Measurements from ENCODE around the gene SAMD8. TPM values are rescaled to one million over a fixed set of nuclear protein-coding genes. Genes with fewer than 3 reads are reported as not detected.

The SAMD8 gene
- total and polyA plus RNA-seq, 2 donors (not counting 3 experiments of a cell fraction or from before 2014, with no cell fraction given), result 19.6 to 22.8 TPM

DNA sequence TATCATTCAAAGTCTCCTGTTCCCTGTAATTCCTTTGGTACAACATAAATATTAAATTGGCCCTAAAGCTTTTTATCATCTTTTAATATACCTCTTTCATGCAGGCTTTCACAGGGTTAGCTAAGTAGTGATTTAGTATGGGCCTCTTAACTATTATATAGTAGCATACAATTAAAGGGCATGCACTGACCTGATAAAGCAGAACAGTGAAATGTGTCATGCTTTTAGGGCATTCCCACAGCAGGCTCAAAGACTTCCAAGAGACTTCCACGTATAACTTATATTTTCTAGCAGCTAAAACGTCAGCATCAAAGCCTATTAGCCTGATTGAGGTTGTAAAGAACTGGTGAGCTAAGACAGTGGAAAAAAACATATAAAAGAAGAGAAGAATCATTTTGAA lies 35.3 kb downstream of the SAMD8 start:
- intact Hi-C loops (cut with micrococcal nuclease) (no loop called here), dilution Hi-C loops (cut with MboI; ENCODE audit: extremely low pct_ligation_motif_present, low sequenced_read_pairs) (no loop called here)
- DNase-seq (ENCODE audit: low read depth, low spot score), result no peak
- peaks cover 17% of the 10 kb centered on the region for H3K4me1 ChIP-seq (ENCODE audit: control insufficient read depth, extremely low read depth, insufficient read depth, low read length)
- ChIA-PET CTCF (no interaction called here), POLR2A (no interaction called here)
- H3K9me3 ChIP-seq (replicated peaks; ENCODE audit: control insufficient read depth, insufficient read depth, low read length), result no peaks in the 10 kb centered on the region
- H3K4me2 ChIP-seq (ENCODE audit: insufficient read depth, low read length), result no peak overlapping the region
- no peaks in the 10 kb centered on the region for H3K9me1 ChIP-seq (replicated peaks; ENCODE audit: control insufficient read depth, extremely low read depth, insufficient read depth, low read length)
- no TSS peak for BruUV-seq (replicated peaks)
- TF ChIP-seq, protein P1, sequence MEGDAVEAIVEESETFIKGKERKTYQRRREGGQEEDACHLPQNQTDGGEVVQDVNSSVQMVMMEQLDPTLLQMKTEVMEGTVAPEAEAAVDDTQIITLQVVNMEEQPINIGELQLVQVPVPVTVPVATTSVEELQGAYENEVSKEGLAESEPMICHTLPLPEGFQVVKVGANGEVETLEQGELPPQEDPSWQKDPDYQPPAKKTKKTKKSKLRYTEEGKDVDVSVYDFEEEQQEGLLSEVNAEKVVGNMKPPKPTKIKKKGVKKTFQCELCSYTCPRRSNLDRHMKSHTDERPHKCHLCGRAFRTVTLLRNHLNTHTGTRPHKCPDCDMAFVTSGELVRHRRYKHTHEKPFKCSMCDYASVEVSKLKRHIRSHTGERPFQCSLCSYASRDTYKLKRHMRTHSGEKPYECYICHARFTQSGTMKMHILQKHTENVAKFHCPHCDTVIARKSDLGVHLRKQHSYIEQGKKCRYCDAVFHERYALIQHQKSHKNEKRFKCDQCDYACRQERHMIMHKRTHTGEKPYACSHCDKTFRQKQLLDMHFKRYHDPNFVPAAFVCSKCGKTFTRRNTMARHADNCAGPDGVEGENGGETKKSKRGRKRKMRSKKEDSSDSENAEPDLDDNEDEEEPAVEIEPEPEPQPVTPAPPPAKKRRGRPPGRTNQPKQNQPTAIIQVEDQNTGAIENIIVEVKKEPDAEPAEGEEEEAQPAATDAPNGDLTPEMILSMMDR (IDR thresholded peaks at IDR 0.05; ENCODE audit: extremely low read depth in 1 of 2, insufficient read depth in 1 of 2, low read depth in 1 of 2, low read length in 2 of 2), result no peak
- TF ChIP-seq MYC (IDR thresholded peaks at IDR 0.05; ENCODE audit: low read depth, low read length), result no peak
- H3K27me3 ChIP-seq (ENCODE audit: control insufficient read depth in 2 of 2, insufficient read depth in 2 of 2, low read length in 2 of 2), result no peaks in the 10 kb centered on the region
- peaks cover 34% of the 10 kb centered on the region for H3K79me2 ChIP-seq (ENCODE audit: control insufficient read depth, insufficient read depth, low read length)
- H3K36me3 ChIP-seq (ENCODE audit: control insufficient read depth in 2 of 2, extremely low read depth in 1 of 2, insufficient read depth in 2 of 2, low read length in 2 of 2), result peaks cover 3% of the 10 kb centered on the region in 2 experiments
- no peak overlapping the region for H3K4me3 ChIP-seq (replicated peaks in 1 of 3; ENCODE audit: insufficient read depth in 1 of 3, low read depth in 1 of 3, low read length in 3 of 3)
- FAIRE-seq, result no peak
- H4K20me1 ChIP-seq (replicated peaks; ENCODE audit: control insufficient read depth, extremely low read depth, insufficient read depth, low read length), result no peaks in the 10 kb centered on the region
- no peak overlapping the region for H2AFZ ChIP-seq (ENCODE audit: low read depth, low read length)
- no peak overlapping the region for H3K9ac ChIP-seq (replicated peaks; ENCODE audit: extremely low read depth, insufficient read depth, low read length)
- no peak overlapping the region for H3K27ac ChIP-seq (ENCODE audit: insufficient read depth, low read depth, low read length)

DNA sequence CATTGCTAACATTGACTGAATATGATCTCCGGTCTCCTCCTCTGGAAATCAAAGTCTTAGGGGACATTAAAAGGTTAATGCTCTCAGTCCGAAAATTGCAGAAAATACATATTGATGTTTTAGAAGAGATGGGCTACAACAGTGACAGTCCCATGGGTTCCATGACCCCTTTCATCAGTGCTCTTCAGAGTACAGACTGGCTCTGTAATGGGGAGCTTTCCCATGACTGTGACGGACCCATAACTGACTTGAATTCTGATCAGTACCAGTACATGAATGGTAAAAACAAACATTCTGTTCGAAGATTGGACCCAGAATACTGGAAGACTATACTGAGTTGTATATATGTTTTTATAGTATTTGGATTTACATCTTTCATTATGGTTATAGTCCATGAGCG lies 39.2 kb downstream of the SAMD8 start:
- ChIA-PET POLR2A (no interaction called here), CTCF (interaction anchor here (0.9 kb wide), 1 partner anchor 11 kb away, joined by 3 read pairs; no protein-coding TSS in a partner anchor)
- Histone ChIP-seq H2AFZ (ENCODE audit: low read depth, low read length) (no peak overlapping the region), H3K4me1 (ENCODE audit: control insufficient read depth, extremely low read depth, insufficient read depth, low read length) (no peaks in the 10 kb centered on the region), H3K9me1 (replicated peaks; ENCODE audit: control insufficient read depth, extremely low read depth, insufficient read depth, low read length) (no peaks in the 10 kb centered on the region), H3K9me3 (replicated peaks; ENCODE audit: control insufficient read depth, insufficient read depth, low read length) (no peaks in the 10 kb centered on the region), H3K27me3 (ENCODE audit: control insufficient read depth in 2 of 2, insufficient read depth in 2 of 2, low read length in 2 of 2) (no peaks in the 10 kb centered on the region), H3K79me2 (ENCODE audit: control insufficient read depth, insufficient read depth, low read length) (peaks cover 19% of the 10 kb centered on the region), H3K4me3 (replicated peaks in 1 of 3; ENCODE audit: insufficient read depth in 1 of 3, low read depth in 1 of 3, low read length in 3 of 3) (no peak overlapping the region), H3K27ac (ENCODE audit: insufficient read depth, low read depth, low read length) (no peak overlapping the region), H4K20me1 (replicated peaks; ENCODE audit: control insufficient read depth, extremely low read depth, insufficient read depth, low read length) (no peaks in the 10 kb centered on the region), H3K9ac (replicated peaks; ENCODE audit: extremely low read depth, insufficient read depth, low read length) (no peak overlapping the region), H3K4me2 (ENCODE audit: insufficient read depth, low read length) (no peak overlapping the region), H3K36me3 (ENCODE audit: control insufficient read depth in 2 of 2, extremely low read depth in 1 of 2, insufficient read depth in 2 of 2, low read length in 2 of 2) (peaks cover 3% of the 10 kb centered on the region in 2 experiments)
- DNase-seq (ENCODE audit: low read depth, low spot score) (no peak), FAIRE-seq (no peak)
- dilution Hi-C loops (cut with MboI; ENCODE audit: extremely low pct_ligation_motif_present, low sequenced_read_pairs), result no loop called here
- TSS peak; percentile 13 for BruUV-seq (replicated peaks)
- intact Hi-C loops (cut with micrococcal nuclease), result no loop called here
- TF ChIP-seq POLR2A (IDR thresholded peaks at IDR 0.05; ENCODE audit: low read depth, low read length), result no peak
- no peak for TF ChIP-seq GATA2 (IDR thresholded peaks at IDR 0.05; ENCODE audit: insufficient read depth, insufficient read length, low read depth, low read length)
- TF ChIP-seq JUN (IDR thresholded peaks at IDR 0.05; ENCODE audit: borderline replicate concordance, insufficient read depth, insufficient read length, low read depth), result no peak
- no peak for TF ChIP-seq POLR2AphosphoS5 (IDR thresholded peaks at IDR 0.05; ENCODE audit: insufficient read depth, low read depth, low read length)
- TF ChIP-seq, protein P1 (IDR thresholded peaks at IDR 0.05; ENCODE audit: extremely low read depth in 1 of 2, insufficient read depth in 1 of 2, low read depth in 1 of 2, low read length in 2 of 2), result no peak
- no peak for TF ChIP-seq EZH2 (IDR thresholded peaks at IDR 0.05; ENCODE audit: borderline replicate concordance, low read depth, low read length, severe bottlenecking)
- no peak for TF ChIP-seq MYC (IDR thresholded peaks at IDR 0.05; ENCODE audit: low read depth, low read length)
- TF ChIP-seq, protein P2, sequence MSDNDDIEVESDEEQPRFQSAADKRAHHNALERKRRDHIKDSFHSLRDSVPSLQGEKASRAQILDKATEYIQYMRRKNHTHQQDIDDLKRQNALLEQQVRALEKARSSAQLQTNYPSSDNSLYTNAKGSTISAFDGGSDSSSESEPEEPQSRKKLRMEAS (IDR thresholded peaks at IDR 0.05; ENCODE audit: insufficient read depth, insufficient read length), result no peak
- no peak for TF ChIP-seq FOS (IDR thresholded peaks at IDR 0.05; ENCODE audit: borderline replicate concordance, insufficient read depth, low read length)
